Tibial nerve (tissue), 4 donors: ENCODE data around the gene VWA2. TPM values are rescaled to one million over a fixed set of nuclear protein-coding genes. Genes with fewer than 3 reads are reported as not detected.
"Not testable (repeated sequence)": the region's sequence is repeated elsewhere in the genome, so short reads cannot be mapped to it uniquely, and the experiment has no call there.

ENCODE experiments used
- DNase-seq, 2 donors: peaks; one replicate each; pipeline ENCODE4 v3.0.0-alpha.2; 2019; ENCODE audit warnings: low spot score in 2 of 2
- H3K27ac ChIP-seq, 4 donors: fragments of 200-600 bp; sonication (generic) in 3 of 4; one replicate each; pipeline ENCODE4 v1.5.1; 2017 to 2019; ENCODE audit warnings: mild to moderate bottlenecking in 1 of 4
- H3K27me3 ChIP-seq, 2 donors: fragments of 200-600 bp; sonication (generic) in 1 of 2; one replicate each; pipeline versions ENCODE4 v1.5.1 to v1.6.0; 2017 to 2019
- H3K36me3 ChIP-seq, 3 donors: fragments of 200-600 bp; sonication (generic); one replicate each; pipeline ENCODE4 v1.5.1; 2018 to 2019
- H3K4me1 ChIP-seq, 4 donors: fragments of 200-600 bp; sonication (generic) in 3 of 4; one replicate each; pipeline ENCODE4 v1.5.1; 2017 to 2019
- H3K4me3 ChIP-seq, 4 donors: fragments of 200-600 bp; sonication (generic) in 3 of 4; one replicate each; pipeline ENCODE4 v1.5.1; 2017 to 2019; ENCODE audit warnings: mild to moderate bottlenecking in 1 of 4, moderate library complexity in 1 of 4
- H3K9me3 ChIP-seq, 4 donors: fragments of 200-600 bp; sonication (generic) in 3 of 4; one replicate each; pipeline ENCODE4 v1.5.1; 2017 to 2019
- CTCF ChIP-seq, 5 experiments: fragments of 200-600 bp in 3 of 5; fragments of 450-650 bp in 2 of 5; sonication (generic) in 3 of 5; IDR thresholded peaks; one replicate each; pipeline ENCODE4 v1.5.1; 2016 to 2019; ENCODE audit warnings: antibody characterized with exemption in 5 of 5, mild to moderate bottlenecking in 3 of 5, moderate library complexity in 2 of 5
- EP300 ChIP-seq, 2 donors: sonication (generic); formaldehyde crosslinking; IDR thresholded peaks; one replicate each; pipeline ENCODE4 v1.6.1; 2017; ENCODE audit warnings: antibody characterized with exemption in 2 of 2, mild to moderate bottlenecking in 1 of 2
- POLR2A ChIP-seq, 2 donors: fragments of 450-650 bp; IDR thresholded peaks; one replicate each; pipeline ENCODE4 v1.6.1; 2017; ENCODE audit warnings: antibody characterized with exemption in 2 of 2, mild to moderate bottlenecking in 2 of 2, moderate library complexity in 2 of 2
- WGBS, 2 donors: methylation state at CpG; one replicate each; pipeline ENCODE4 v1.1.5; 2018; 5-methylcytosine and 5-hydroxymethylcytosine counted together
- total RNA-seq, 4 donors: library from RNA; depleted of rRNA; stranded (reverse); fragments of >200 nt; gene quantifications; one replicate each; pipeline ENCODE4 v1.1.0, GENCODE V29; 2016

Gene VWA2
- total RNA-seq, 4 donors from 2014 or later = 0.22 to 1.6 (median 1.0) TPM

GRCh38 chr10:114329634-114330365 is 90.7 kb downstream of the VWA2 start:
- no peak for TF ChIP-seq CTCF (IDR thresholded peaks at IDR 0.05)
- no peak for TF ChIP-seq EP300 (IDR thresholded peaks at IDR 0.05)
- no peak for TF ChIP-seq POLR2A (IDR thresholded peaks at IDR 0.05)
- H3K27me3 ChIP-seq = no peaks in the 10 kb centered on the region
- peak overlapping the region in 3 of 4 donors; percentile 36 to 65 (median 64) for H3K27ac ChIP-seq
- peaks cover 0 to 87% (median 42%) of the 10 kb centered on the region in 4 donors for H3K4me1 ChIP-seq
- no peak overlapping the region for H3K4me3 ChIP-seq
- peaks cover 0 to 59% (median 0%) of the 10 kb centered on the region in 3 donors for H3K36me3 ChIP-seq
- 42 to 49% methylated on average over 10 of the region's 10 CpGs for WGBS, 2 donors
- no peak for DNase-seq
- no peaks in the 10 kb centered on the region for H3K9me3 ChIP-seq

GRCh38 chr10:114332301-114333192 is 93.5 kb downstream of the VWA2 start:
- TF ChIP-seq POLR2A (IDR thresholded peaks at IDR 0.05) (no peak), EP300 (IDR thresholded peaks at IDR 0.05) (no peak), CTCF (IDR thresholded peaks at IDR 0.05) (no peak)
- H3K27ac ChIP-seq = peak overlapping the region in 3 of 4 donors; percentile 23 to 62 (median 38)
- no peak for DNase-seq
- WGBS, 2 donors = 44 to 48% methylated on average over 14 of the region's 14 CpGs
- H3K27me3 ChIP-seq = no peaks in the 10 kb centered on the region
- H3K9me3 ChIP-seq = no peaks in the 10 kb centered on the region
- H3K4me1 ChIP-seq = peaks cover 0 to 84% (median 43%) of the 10 kb centered on the region in 4 donors
- no peak overlapping the region for H3K4me3 ChIP-seq
- peaks cover 0 to 55% (median 0%) of the 10 kb centered on the region in 3 donors for H3K36me3 ChIP-seq

GRCh38 chr10:114333441-114333840 is 94.4 kb downstream of the VWA2 start:
- H3K27me3 ChIP-seq, H3K4me3 ChIP-seq, DNase-seq, H3K9me3 ChIP-seq: not testable (repeated sequence)
- WGBS, 2 donors = 70 to 75% methylated on average over 5 of the region's 5 CpGs
- peak overlapping the region in 1 of 4 donors; percentile 38 for H3K27ac ChIP-seq
- H3K4me1 ChIP-seq = peaks cover 0 to 82% (median 41%) of the 10 kb centered on the region in 4 donors
- peaks cover 0 to 55% (median 0%) of the 10 kb centered on the region in 3 donors for H3K36me3 ChIP-seq

- DNase-seq = no peak
- 4 to 21% methylated on average over 6 of the region's 6 CpGs for WGBS, 2 donors
- H3K4me3 ChIP-seq = no peak overlapping the region
- H3K4me1 ChIP-seq = peaks cover 0 to 77% (median 35%) of the 10 kb centered on the region in 4 donors
- H3K36me3 ChIP-seq = peaks cover 0 to 55% (median 0%) of the 10 kb centered on the region in 3 donors
- H3K9me3 ChIP-seq = no peaks in the 10 kb centered on the region
- H3K27me3 ChIP-seq = no peaks in the 10 kb centered on the region
- peak overlapping the region in 2 of 4 donors; percentile 13 to 18 for H3K27ac ChIP-seq
- TF ChIP-seq CTCF (IDR thresholded peaks at IDR 0.05) (no peak), EP300 (IDR thresholded peaks at IDR 0.05) (no peak), POLR2A (IDR thresholded peaks at IDR 0.05) (no peak)
These were observed 95.2 kb downstream of the VWA2 start for GRCh38 chr10:114334301-114334700.

- WGBS, 2 donors = 38 to 43% methylated on average over 3 of the region's 3 CpGs
- TF ChIP-seq EP300 (IDR thresholded peaks at IDR 0.05) = no peak
- TF ChIP-seq CTCF (IDR thresholded peaks at IDR 0.05) = no peak
- no peak for TF ChIP-seq POLR2A (IDR thresholded peaks at IDR 0.05)
- no peak overlapping the region for H3K27ac ChIP-seq
- H3K36me3 ChIP-seq = peaks cover 0 to 60% (median 0%) of the 10 kb centered on the region in 3 donors
- no peaks in the 10 kb centered on the region for H3K27me3 ChIP-seq
- DNase-seq = no peak
- peaks cover 0 to 67% (median 27%) of the 10 kb centered on the region in 4 donors for H3K4me1 ChIP-seq
- H3K9me3 ChIP-seq = no peaks in the 10 kb centered on the region
- H3K4me3 ChIP-seq = no peak overlapping the region
These were observed 96.6 kb downstream of the VWA2 start for GRCh38 chr10:114335614-114336013.
